ENCODE results near the gene CTNNA2.
"Not testable (repeated sequence)": the region's sequence is repeated elsewhere in the genome, so short reads cannot be mapped to it uniquely, and the experiment has no call there.

CTNNA2 gene

DNA sequence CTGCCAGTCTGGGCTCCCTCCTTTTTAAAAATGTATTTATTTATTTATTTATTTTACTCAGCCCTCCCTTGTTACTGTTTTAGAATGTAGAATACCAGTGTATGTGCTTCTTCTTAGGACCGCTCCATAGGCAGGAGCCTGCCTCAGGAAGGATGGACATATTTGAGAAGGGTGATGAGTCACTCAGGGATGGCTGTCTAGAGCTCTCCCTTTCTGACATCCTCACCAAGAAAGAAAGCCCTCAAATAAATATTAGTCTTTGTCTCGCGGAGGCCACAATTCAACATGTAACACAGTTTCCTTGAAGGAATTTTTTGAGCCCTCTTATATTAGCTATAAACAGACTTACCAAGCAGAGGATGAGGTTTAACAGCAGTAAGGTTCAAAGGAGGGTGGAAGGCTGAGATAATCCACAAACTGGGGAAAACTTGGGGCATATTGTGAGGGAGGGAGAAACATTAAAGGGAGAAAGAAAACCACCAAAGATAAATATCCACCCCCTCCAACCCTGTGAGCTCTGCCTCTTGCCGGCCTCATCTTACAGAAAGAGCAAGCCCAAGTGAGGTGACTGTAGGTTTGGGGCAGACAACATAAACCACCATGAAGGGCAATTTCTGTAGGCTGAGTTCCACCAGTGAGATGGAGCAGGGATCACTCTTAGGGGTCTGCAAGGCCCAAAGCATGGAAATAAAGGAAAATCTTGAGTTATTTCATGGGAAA is 628.3 kb downstream of the CTNNA2 start:
- in situ Hi-C loops (cut with MboI; ENCODE audit: low pct_unique_long_range_greater_than_20kb, low sequenced_read_pairs), result no loop called here
- no peak for DNase-seq

DNA sequence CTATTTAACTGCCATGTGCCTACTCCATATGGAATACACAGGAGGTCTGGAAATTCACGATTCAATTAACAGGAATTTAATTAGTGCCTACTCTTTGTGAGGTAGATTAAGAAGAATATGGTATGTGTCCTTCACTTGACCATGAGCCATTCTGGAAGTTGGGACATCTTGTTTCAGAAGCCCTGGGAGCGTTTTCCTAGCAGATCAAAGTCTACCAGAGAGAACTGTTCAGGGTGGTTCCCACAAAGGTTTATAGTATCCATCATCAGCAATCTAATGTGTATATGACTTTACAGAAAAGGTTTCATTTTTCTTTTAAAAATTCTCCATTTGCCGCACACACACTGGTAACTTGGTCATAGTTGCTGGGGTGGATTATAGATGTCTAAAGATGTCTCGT is 632.6 kb downstream of the CTNNA2 start:
- DNase-seq, result no peak
- in situ Hi-C loops (cut with MboI; ENCODE audit: low pct_unique_long_range_greater_than_20kb, low sequenced_read_pairs), result no loop called here

GRCh38 chr2:80146757-80147156 is 633.9 kb downstream of the CTNNA2 start:
- in situ Hi-C loops (cut with MboI; ENCODE audit: low pct_unique_long_range_greater_than_20kb, low sequenced_read_pairs); DNase-seq: not testable (repeated sequence)

DNA sequence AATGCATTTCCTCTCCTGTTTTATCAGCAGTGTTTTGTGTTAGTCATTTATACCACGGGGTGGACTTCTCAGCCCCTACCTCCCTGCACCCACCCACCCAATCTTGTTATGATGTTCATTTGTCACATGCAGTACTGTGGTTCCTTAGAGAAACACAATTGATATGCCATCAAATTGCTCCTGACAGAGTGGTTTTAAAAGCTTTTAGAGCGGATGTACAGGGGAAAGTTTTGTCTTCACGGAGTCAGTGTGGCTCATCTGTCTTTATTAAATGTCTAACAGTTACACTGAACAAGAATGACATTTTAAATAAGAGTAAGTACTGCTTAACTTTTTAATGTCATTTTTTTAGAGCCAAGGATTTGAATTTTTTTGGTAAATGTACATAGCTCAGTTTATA is 634.8 kb downstream of the CTNNA2 start:
- DNase-seq, result no peak
- in situ Hi-C loops (cut with MboI; ENCODE audit: low pct_unique_long_range_greater_than_20kb, low sequenced_read_pairs), result no loop called here

GRCh38 chr2:80148906-80149305 is 636.1 kb downstream of the CTNNA2 start:
- in situ Hi-C loops (cut with MboI; ENCODE audit: low pct_unique_long_range_greater_than_20kb, low sequenced_read_pairs), result no loop called here
- DNase-seq, result no peak

DNA sequence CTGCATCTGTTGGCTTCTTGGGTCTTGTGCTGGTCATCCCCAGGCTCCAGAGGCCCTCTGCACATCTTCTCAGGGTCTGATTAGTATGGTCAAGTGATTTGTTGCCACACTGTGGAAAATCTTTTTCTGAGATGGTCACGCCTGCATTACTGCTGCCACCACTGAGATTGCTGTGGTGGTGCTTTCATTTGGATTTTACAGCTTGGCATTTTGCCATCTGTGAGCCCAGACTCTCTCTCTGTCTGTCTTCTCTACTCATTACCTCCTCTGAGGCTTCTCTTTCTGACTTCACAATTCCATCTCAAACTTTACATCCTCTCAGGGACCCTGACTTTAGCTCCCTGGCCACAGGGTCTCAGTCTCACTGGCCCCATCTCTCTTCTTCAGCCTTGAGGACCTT is 637.1 kb downstream of the CTNNA2 start:
- DNase-seq, result no peak
- in situ Hi-C loops (cut with MboI; ENCODE audit: low pct_unique_long_range_greater_than_20kb, low sequenced_read_pairs), result no loop called here

GRCh38 chr2:80151248-80151647 is 638.4 kb downstream of the CTNNA2 start:
- no peak for DNase-seq
- in situ Hi-C loops (cut with MboI; ENCODE audit: low pct_unique_long_range_greater_than_20kb, low sequenced_read_pairs), result no loop called here

DNA sequence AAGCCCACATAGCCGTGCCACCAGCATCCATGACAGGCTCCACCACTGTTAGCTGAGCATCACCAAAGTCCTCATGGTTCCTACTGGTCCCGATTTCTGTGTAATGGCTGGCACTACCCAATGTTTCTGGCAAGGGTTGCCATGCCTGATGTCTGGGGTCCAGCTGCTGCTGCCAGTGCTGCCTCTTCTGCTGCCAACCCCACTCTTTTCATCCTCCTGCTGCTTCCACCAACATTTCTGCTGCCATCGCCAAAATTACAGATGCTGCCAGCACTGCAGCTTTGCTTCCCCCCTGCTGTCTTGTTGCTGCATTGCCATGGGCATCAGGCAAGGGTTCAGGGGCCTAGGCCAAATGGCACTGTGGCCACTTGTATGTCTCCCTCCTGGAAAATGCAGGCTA is 638.8 kb downstream of the CTNNA2 start:
- in situ Hi-C loops (cut with MboI; ENCODE audit: low pct_unique_long_range_greater_than_20kb, low sequenced_read_pairs), result no loop called here

DNA sequence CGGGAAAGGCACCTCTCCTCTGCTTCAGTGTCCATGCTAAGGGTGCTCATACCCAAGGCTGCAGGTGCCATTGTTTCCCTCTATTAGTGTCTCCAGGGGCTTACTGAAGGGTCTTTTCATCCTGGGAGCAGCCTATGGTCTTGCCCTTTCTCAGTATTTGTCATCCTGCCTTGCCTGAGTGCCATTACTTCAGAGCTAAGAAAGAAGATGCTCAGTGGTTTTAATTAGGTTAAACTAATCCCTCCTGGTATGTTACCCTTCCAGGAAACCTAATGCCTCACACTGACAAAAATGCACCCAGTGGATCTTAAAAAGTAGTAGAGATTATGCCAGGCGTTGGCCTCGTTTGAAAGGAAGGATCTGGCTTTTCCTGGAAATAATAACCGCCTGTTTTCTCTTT is 640.3 kb downstream of the CTNNA2 start:
- DNase-seq, result no peak
- in situ Hi-C loops (cut with MboI; ENCODE audit: low pct_unique_long_range_greater_than_20kb, low sequenced_read_pairs), result no loop called here

More for the DNA sequence above, 638.8 kb downstream of the CTNNA2 start:
- DNase-seq, result no peak

GRCh38 chr2:80153768-80154167 is 640.9 kb downstream of the CTNNA2 start:
- in situ Hi-C loops (cut with MboI; ENCODE audit: low pct_unique_long_range_greater_than_20kb, low sequenced_read_pairs), result no loop called here
- no peak for DNase-seq

GRCh38 chr2:80154231-80154915 is 641.5 kb downstream of the CTNNA2 start:
- in situ Hi-C loops (cut with MboI; ENCODE audit: low pct_unique_long_range_greater_than_20kb, low sequenced_read_pairs), result no loop called here

GRCh38 chr2:80164375-80164774 is 651.5 kb downstream of the CTNNA2 start:
- in situ Hi-C loops (cut with MboI; ENCODE audit: low pct_unique_long_range_greater_than_20kb, low sequenced_read_pairs), result no loop called here
- no peak for DNase-seq

More at GRCh38 chr2:80154231-80154915, 641.5 kb downstream of the CTNNA2 start:
- DNase-seq, result no peak

DNA sequence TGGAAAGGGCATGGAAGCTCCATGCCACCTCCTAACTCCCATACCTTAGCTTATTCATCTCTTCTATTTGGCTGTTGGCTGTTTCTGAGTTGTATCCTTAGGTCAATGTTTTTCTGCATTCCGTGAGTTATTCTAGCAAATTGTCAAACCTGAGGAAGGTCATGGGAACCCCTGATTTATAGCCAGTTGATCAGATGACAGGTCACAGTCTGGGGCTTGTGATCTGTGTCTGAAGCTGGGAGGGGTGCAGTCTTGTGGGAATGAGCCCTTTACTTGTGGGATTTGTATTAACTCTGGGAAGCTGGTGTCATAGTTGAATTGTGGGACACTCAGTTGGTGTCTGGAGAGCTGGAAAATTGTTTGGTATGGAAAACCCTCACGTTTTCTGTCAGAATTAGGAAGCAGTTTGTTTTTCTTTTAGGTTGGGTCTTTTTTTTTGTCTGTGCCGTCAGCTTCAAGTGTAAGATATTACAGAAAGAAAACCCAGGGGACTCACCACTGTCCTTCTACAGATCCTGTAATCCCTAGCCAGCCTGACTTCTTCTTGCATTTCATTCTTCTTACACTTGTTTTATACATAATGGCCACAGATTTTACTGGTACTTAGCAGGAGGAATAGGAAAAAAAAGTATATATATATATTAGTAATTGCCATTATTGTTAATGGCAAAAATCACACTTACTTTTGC is 653.8 kb downstream of the CTNNA2 start:
- in situ Hi-C loops (cut with MboI; ENCODE audit: low pct_unique_long_range_greater_than_20kb, low sequenced_read_pairs), result no loop called here
- DNase-seq, result no peak

GRCh38 chr2:80167284-80167808 is 654.5 kb downstream of the CTNNA2 start:
- in situ Hi-C loops (cut with MboI; ENCODE audit: low pct_unique_long_range_greater_than_20kb, low sequenced_read_pairs), result no loop called here
- DNase-seq, result no peak

DNA sequence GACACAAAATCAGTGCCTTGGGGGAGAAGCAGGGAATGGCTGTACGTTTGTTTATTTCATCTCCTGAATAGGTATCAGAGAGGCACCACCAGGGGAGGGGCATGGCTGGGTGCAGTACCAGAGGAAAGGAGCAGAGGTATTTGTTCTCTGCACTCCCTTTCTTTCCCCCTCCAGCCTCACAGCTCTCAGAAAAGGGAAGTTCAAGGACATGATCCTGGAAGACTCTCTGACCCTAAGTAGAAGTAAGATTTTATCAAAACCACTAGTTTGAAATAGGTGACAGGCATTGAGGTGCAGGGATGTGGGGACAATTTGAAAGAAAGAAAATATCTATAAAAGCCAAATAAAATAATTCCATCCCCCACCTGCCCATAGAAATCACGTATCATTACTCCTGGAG is 655.2 kb downstream of the CTNNA2 start:
- DNase-seq, result no peak
- in situ Hi-C loops (cut with MboI; ENCODE audit: low pct_unique_long_range_greater_than_20kb, low sequenced_read_pairs), result no loop called here

DNA sequence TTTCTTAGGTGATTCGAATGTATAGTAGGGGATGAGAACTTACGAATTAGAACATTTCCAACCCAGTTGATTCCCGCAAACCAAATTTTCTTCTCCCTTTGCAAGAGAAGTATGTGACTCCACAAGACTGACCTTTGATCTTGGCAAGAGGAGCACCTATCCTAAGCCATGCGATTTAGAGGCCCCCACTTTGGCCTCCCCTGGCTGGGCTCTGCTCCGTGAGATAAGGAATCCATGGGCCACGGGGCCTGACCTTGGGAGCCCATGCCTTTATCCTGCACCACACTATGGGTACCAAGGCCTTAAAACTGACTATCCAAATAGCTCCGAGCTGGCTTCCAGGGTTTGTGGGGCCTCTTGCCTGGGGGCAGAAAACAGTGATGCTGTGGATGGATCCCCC is 656.0 kb downstream of the CTNNA2 start:
- in situ Hi-C loops (cut with MboI; ENCODE audit: low pct_unique_long_range_greater_than_20kb, low sequenced_read_pairs), result no loop called here
- DNase-seq, result no peak

DNA sequence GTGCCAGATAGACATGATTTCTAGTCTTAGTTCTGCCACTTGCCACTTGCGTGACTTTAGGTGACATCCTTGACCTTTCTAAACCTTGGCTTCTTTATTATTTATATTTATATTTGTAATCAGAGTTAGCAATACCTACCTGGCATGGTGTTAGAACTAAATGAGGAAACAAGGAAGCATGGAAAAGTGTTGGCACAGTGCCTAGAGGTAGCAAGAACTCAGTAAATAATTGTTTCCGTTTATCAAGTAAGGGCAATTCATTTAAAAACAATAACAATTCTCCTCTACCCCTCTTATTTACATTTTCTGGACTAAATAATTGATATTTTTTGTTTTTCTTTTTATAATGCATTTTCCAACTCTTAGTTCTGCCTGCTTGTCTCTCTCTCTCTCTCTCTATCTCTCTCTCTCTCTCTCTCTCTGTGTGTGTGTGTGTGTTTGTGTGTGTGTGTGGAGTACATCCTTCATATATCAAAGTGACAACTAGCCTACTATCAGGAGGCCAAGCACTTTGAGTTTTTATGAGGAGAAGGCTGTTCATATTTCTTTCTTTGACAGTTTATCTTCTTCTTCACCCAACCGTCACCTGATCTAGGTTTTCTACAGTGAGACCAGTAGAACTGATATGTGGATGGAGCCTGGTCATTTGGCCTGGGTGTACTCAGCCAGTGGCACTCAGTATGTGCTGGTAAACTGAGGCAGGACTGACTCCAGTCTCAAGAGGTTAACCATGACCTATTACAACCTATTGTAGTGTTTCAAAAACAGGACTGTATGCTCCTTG is 657.2 kb downstream of the CTNNA2 start:
- no peak for DNase-seq
- in situ Hi-C loops (cut with MboI; ENCODE audit: low pct_unique_long_range_greater_than_20kb, low sequenced_read_pairs), result no loop called here

- in situ Hi-C loops (cut with MboI; ENCODE audit: low pct_unique_long_range_greater_than_20kb, low sequenced_read_pairs), result no loop called here
These were observed 672.2 kb downstream of the CTNNA2 start for GRCh38 chr2:80185091-80185490.

GRCh38 chr2:80186262-80186661 is 673.4 kb downstream of the CTNNA2 start:
- in situ Hi-C loops (cut with MboI; ENCODE audit: low pct_unique_long_range_greater_than_20kb, low sequenced_read_pairs), result no loop called here
- no peak for DNase-seq

More at GRCh38 chr2:80185091-80185490, 672.2 kb downstream of the CTNNA2 start:
- no peak for DNase-seq
